ENCODE measurements around the gene EOMES.

Gene EOMES

DNA sequence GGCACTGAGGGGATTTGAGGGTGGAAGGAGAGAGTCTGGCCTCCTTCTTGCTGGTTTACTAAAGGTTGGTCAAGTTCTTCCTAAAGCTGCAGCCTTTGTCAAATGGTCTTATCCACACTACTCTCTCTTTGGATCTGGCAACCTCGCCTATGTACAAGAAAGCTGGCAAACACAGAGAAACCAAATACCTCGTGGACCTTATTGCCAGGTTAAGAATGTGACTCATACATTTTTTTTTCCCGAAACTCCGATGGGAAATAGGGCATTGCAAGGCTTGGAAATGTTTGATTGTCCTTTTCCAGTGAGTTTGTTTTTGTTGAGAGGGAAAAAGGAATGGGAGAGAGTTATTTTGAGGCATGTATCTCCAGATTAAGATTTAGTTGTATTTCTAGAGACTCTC lies 13.9 kb downstream of the EOMES start:
- in situ Hi-C loops (cut with MboI; ENCODE audit: low sequenced_read_pairs, unreplicated experiment): loop anchor here (25.0 kb wide), 1 partner anchor 604 kb away; no protein-coding TSS in a partner anchor
- no peak for DNase-seq (ENCODE audit: low spot score)
- TF ChIP-seq, protein P1, sequence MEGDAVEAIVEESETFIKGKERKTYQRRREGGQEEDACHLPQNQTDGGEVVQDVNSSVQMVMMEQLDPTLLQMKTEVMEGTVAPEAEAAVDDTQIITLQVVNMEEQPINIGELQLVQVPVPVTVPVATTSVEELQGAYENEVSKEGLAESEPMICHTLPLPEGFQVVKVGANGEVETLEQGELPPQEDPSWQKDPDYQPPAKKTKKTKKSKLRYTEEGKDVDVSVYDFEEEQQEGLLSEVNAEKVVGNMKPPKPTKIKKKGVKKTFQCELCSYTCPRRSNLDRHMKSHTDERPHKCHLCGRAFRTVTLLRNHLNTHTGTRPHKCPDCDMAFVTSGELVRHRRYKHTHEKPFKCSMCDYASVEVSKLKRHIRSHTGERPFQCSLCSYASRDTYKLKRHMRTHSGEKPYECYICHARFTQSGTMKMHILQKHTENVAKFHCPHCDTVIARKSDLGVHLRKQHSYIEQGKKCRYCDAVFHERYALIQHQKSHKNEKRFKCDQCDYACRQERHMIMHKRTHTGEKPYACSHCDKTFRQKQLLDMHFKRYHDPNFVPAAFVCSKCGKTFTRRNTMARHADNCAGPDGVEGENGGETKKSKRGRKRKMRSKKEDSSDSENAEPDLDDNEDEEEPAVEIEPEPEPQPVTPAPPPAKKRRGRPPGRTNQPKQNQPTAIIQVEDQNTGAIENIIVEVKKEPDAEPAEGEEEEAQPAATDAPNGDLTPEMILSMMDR (IDR thresholded peaks at IDR 0.05; ENCODE audit: borderline replicate concordance, control extremely low read depth, extremely low read depth, insufficient read depth, missing control alignments): no peak

DNA sequence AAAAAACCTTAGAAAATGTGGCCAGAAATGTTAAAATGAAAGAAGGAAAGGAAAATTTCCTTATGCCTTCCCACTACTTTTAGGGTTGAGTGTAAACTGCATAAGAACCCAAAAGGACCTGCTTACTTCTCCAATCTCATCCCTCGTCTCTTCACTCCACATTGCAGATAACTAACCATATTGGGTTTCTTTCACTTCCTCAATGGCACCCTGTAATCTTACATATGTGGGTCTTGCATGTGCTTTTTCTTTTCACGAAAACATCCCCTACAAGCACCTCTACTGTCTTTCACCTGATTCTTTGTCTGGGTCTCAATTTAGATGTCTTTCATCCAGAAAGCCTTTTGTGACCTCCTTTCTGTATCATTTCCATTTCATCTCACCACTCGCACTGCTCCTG lies 23.1 kb downstream of the EOMES start:
- in situ Hi-C loops (cut with MboI; ENCODE audit: low sequenced_read_pairs, unreplicated experiment): loop anchor here (25.0 kb wide), 1 partner anchor 562 kb away; no protein-coding TSS in a partner anchor
- DNase-seq (ENCODE audit: low spot score): no peak

DNA sequence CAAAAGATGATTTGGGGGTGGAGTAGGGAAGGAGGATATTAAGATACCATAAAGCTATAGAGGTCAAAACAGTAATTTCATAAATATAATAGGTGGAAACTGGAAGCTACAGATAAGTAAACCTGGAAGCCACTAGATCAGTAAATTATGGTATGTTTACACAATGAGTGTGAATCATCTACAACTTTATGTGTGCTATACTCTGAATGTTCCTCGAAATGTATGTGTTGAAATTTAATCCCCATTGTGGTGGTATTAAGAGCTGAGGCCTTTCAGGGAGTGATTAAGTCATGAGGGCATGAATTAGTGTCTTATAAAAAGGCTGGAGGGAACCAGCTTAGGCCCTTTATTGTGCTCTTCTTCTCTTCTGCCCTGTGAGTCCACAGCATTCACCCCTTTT lies 25.2 kb downstream of the EOMES start:
- TF ChIP-seq, protein P1 (IDR thresholded peaks at IDR 0.05; ENCODE audit: borderline replicate concordance, control extremely low read depth, extremely low read depth, insufficient read depth, missing control alignments): no peak
- no peak for DNase-seq (ENCODE audit: low spot score)
- in situ Hi-C loops (cut with MboI; ENCODE audit: low sequenced_read_pairs, unreplicated experiment): loop anchor here (25.0 kb wide), 1 partner anchor 560 kb away; no protein-coding TSS in a partner anchor

More for the DNA sequence above, 23.1 kb downstream of the EOMES start:
- TF ChIP-seq, protein P1 (IDR thresholded peaks at IDR 0.05; ENCODE audit: borderline replicate concordance, control extremely low read depth, extremely low read depth, insufficient read depth, missing control alignments): no peak

DNA sequence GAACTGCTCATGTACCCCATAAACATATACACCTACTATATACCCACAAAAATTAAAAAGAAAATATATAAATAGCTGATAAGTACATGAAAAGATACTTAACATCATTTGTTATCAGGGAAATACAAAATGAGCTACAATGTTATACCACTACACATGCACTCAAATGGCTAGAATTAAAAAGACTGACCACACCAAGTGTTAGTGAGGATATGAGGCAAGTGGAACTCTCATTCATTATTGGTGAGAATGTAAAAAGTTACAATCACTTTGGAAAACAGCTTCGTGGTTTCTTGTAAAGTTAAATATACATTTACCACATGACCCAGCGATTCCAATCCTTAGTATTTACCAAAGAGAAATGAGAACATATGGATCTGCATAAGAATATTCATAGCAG lies 26.5 kb downstream of the EOMES start:
- DNase-seq (ENCODE audit: low spot score): no peak
- in situ Hi-C loops (cut with MboI; ENCODE audit: low sequenced_read_pairs, unreplicated experiment): loop anchor here (25.0 kb wide), 1 partner anchor 558 kb away; no protein-coding TSS in a partner anchor
- TF ChIP-seq, protein P1 (IDR thresholded peaks at IDR 0.05; ENCODE audit: borderline replicate concordance, control extremely low read depth, extremely low read depth, insufficient read depth, missing control alignments): no peak

DNA sequence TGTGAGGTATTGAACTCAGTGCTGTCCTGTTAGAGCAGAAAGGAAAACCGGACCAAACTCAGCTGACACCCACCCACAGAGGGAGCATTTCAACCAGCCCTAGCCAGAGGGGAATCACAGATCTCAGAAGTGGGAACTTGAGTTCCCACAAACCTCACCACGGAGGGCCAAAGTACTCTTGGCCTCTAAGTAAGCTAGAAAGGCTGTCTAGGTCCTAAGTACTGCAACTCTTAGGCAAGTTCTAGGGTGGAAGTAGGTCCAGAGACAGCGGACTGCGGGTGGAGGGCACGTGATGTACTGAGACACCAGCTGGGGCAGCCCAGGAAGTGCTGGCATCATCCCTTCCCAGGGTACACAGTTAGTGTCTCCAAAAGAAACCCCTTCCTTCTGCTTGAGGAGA lies 34.1 kb downstream of the EOMES start:
- in situ Hi-C loops (cut with MboI; ENCODE audit: low sequenced_read_pairs, unreplicated experiment): loop anchor here (25.0 kb wide), 1 partner anchor 551 kb away; no protein-coding TSS in a partner anchor
- TF ChIP-seq, protein P1 (IDR thresholded peaks at IDR 0.05; ENCODE audit: borderline replicate concordance, control extremely low read depth, extremely low read depth, insufficient read depth, missing control alignments): no peak
- DNase-seq (ENCODE audit: low spot score): no peak

DNA sequence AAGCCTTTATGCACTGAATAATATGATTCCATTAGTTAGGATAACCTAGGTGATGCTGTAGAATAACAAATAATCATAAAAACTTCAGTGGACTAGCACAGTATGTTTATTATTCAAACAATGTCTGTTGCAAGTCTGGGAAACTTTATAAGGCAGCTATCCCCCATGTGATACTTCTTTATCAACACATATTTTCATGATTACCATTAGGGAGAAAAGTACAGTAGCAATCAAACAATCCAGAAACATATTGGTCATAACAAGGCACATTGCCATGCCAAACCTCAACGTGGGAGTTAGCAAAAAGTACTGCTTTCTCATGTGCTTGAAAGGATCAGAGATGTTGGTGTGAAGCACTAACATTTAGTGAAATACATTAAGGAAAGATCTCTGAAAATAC lies 35.5 kb downstream of the EOMES start:
- in situ Hi-C loops (cut with MboI; ENCODE audit: low sequenced_read_pairs, unreplicated experiment): loop anchor here (25.0 kb wide), 1 partner anchor 549 kb away; no protein-coding TSS in a partner anchor
- DNase-seq (ENCODE audit: low spot score): no peak
- TF ChIP-seq, protein P1 (IDR thresholded peaks at IDR 0.05; ENCODE audit: borderline replicate concordance, control extremely low read depth, extremely low read depth, insufficient read depth, missing control alignments): no peak
